SJCRH30 (cell line): ENCODE results near the gene FAM78B. TPM values are rescaled to one million over a fixed set of nuclear protein-coding genes. Genes with fewer than 3 reads are reported as not detected.

Experiments used
- DNase-seq, 2 experiments: peaks; one replicate each; pipeline ENCODE4 v3.0.0-alpha.2; 2015 to 2020
- H3K27ac ChIP-seq: fragments of 250-450 bp; sonication (Bioruptor Pico); 2 replicates; pipeline ENCODE4 v1.5.1; 2020; ENCODE audit warnings: mild to moderate bottlenecking, moderate library complexity
- H3K27me3 ChIP-seq: fragments of 250-450 bp; sonication (Bioruptor Pico); 2 replicates; pipeline ENCODE4 v1.5.1; 2020; ENCODE audit warnings: mild to moderate bottlenecking, moderate library complexity
- H3K36me3 ChIP-seq: fragments of 250-450 bp; sonication (Bioruptor Pico); 2 replicates; pipeline ENCODE4 v1.5.1; 2020; ENCODE audit warnings: mild to moderate bottlenecking, moderate library complexity
- H3K4me1 ChIP-seq: fragments of 250-450 bp; sonication (Bioruptor Pico); 2 replicates; pipeline ENCODE4 v1.5.1; 2020; ENCODE audit warnings: mild to moderate bottlenecking, moderate library complexity
- H3K4me3 ChIP-seq: fragments of 250-450 bp; sonication (Bioruptor Pico); 2 replicates; pipeline ENCODE4 v1.5.1; 2020; ENCODE audit warnings: mild to moderate bottlenecking, moderate library complexity
- H3K9me3 ChIP-seq: fragments of 250-450 bp; sonication (Bioruptor Pico); replicated peaks from 2 replicates; pipeline ENCODE4 v1.5.1; 2020; ENCODE audit warnings: mild to moderate bottlenecking, moderate library complexity
- total RNA-seq: library from RNA; depleted of rRNA; stranded (reverse); fragments of >200 nt; shearing (Covaris generic); gene quantifications from 2 replicates; pipeline ENCODE4 v1.2.3, GENCODE V29; 2014

Gene FAM78B
- total RNA-seq, 1 experiment from 2014 or later, result 0.10 TPM

GRCh38 chr1:166145499-166145898, 21.3 kb downstream of the FAM78B start:
- no peak overlapping the region for H3K4me3 ChIP-seq
- DNase-seq, result no peak
- no peaks in the 10 kb centered on the region for H3K4me1 ChIP-seq
- no peaks in the 10 kb centered on the region for H3K36me3 ChIP-seq
- H3K9me3 ChIP-seq, result no peaks in the 10 kb centered on the region
- no peak overlapping the region for H3K27ac ChIP-seq
- H3K27me3 ChIP-seq, result no peaks in the 10 kb centered on the region

- no peak overlapping the region for H3K4me3 ChIP-seq
- no peak overlapping the region for H3K27ac ChIP-seq
- DNase-seq, result no peak
- no peaks in the 10 kb centered on the region for H3K4me1 ChIP-seq
- no peaks in the 10 kb centered on the region for H3K36me3 ChIP-seq
- no peaks in the 10 kb centered on the region for H3K9me3 ChIP-seq
- no peaks in the 10 kb centered on the region for H3K27me3 ChIP-seq
Measured at GRCh38 chr1:166141969-166142368, 24.8 kb downstream of the FAM78B start.

GRCh38 chr1:166140251-166140650, 26.6 kb downstream of the FAM78B start:
- no peaks in the 10 kb centered on the region for H3K27me3 ChIP-seq
- DNase-seq, result no peak
- H3K36me3 ChIP-seq, result no peaks in the 10 kb centered on the region
- H3K4me3 ChIP-seq, result no peak overlapping the region
- H3K27ac ChIP-seq, result no peak overlapping the region
- H3K4me1 ChIP-seq, result peaks cover 9% of the 10 kb centered on the region; the same call in 1 of the 2 replicates
- H3K9me3 ChIP-seq, result no peaks in the 10 kb centered on the region

- peaks cover 14% of the 10 kb centered on the region; the same call in 1 of the 2 replicates for H3K4me1 ChIP-seq
- no peak for DNase-seq
- H3K9me3 ChIP-seq, result no peaks in the 10 kb centered on the region
- H3K4me3 ChIP-seq, result no peak overlapping the region
- no peaks in the 10 kb centered on the region for H3K27me3 ChIP-seq
- H3K36me3 ChIP-seq, result no peaks in the 10 kb centered on the region
- H3K27ac ChIP-seq, result no peak overlapping the region
Measured at GRCh38 chr1:166139735-166140134, 27.1 kb downstream of the FAM78B start.

- no peaks in the 10 kb centered on the region; the same call in 1 of the 2 replicates for H3K9me3 ChIP-seq
- H3K4me1 ChIP-seq, result peaks cover 14% of the 10 kb centered on the region; the same call in 1 of the 2 replicates
- DNase-seq, result peak in 1 of 2 experiments; percentile 3
- no peaks in the 10 kb centered on the region for H3K27me3 ChIP-seq
- no peak overlapping the region for H3K27ac ChIP-seq
- no peak overlapping the region for H3K4me3 ChIP-seq
- H3K36me3 ChIP-seq, result no peaks in the 10 kb centered on the region
Measured at GRCh38 chr1:166136699-166137401, 30.0 kb downstream of the FAM78B start.

GRCh38 chr1:166136222-166136621, 30.6 kb downstream of the FAM78B start:
- Histone ChIP-seq H3K27me3 (no peaks in the 10 kb centered on the region), H3K9me3 (no peaks in the 10 kb centered on the region; the same call in 1 of the 2 replicates), H3K4me1 (peaks cover 14% of the 10 kb centered on the region; the same call in 1 of the 2 replicates), H3K27ac (no peak overlapping the region), H3K36me3 (no peaks in the 10 kb centered on the region), H3K4me3 (no peak overlapping the region)
- DNase-seq, result peak in 1 of 2 experiments; percentile 24

GRCh38 chr1:166133857-166134256, 32.9 kb downstream of the FAM78B start:
- no peak for DNase-seq
- Histone ChIP-seq H3K27ac (no peak overlapping the region), H3K4me1 (peaks cover 14% of the 10 kb centered on the region; the same call in 1 of the 2 replicates), H3K9me3 (no peaks in the 10 kb centered on the region; the same call in 1 of the 2 replicates), H3K36me3 (no peaks in the 10 kb centered on the region), H3K27me3 (no peaks in the 10 kb centered on the region), H3K4me3 (no peak overlapping the region)

GRCh38 chr1:166133276-166133841, 33.4 kb downstream of the FAM78B start:
- Histone ChIP-seq H3K4me1 (peaks cover 14% of the 10 kb centered on the region; the same call in 1 of the 2 replicates), H3K27me3 (no peaks in the 10 kb centered on the region), H3K9me3 (no peaks in the 10 kb centered on the region; the same call in 1 of the 2 replicates), H3K27ac (no peak overlapping the region), H3K4me3 (no peak overlapping the region), H3K36me3 (no peaks in the 10 kb centered on the region)
- DNase-seq, result peak in 1 of 2 experiments; percentile 46

- peaks cover 14% of the 10 kb centered on the region; the same call in 1 of the 2 replicates for H3K4me1 ChIP-seq
- H3K36me3 ChIP-seq, result no peaks in the 10 kb centered on the region
- H3K27ac ChIP-seq, result no peak overlapping the region
- no peaks in the 10 kb centered on the region for H3K27me3 ChIP-seq
- H3K4me3 ChIP-seq, result no peak overlapping the region
- H3K9me3 ChIP-seq, result no peaks in the 10 kb centered on the region; the same call in 1 of the 2 replicates
- no peak for DNase-seq
Measured at GRCh38 chr1:166132496-166132895, 34.3 kb downstream of the FAM78B start.

- Histone ChIP-seq H3K4me1 (no peaks in the 10 kb centered on the region), H3K27ac (no peak overlapping the region)
Measured at GRCh38 chr1:166129006-166129405, 37.8 kb downstream of the FAM78B start.

GRCh38 chr1:166128195-166128594, 38.6 kb downstream of the FAM78B start:
- no peaks in the 10 kb centered on the region; the same call in 1 of the 2 replicates for H3K9me3 ChIP-seq

More at GRCh38 chr1:166129006-166129405, 37.8 kb downstream of the FAM78B start:
- DNase-seq, result no peak
- no peaks in the 10 kb centered on the region for H3K36me3 ChIP-seq
- no peaks in the 10 kb centered on the region for H3K27me3 ChIP-seq
- no peak overlapping the region for H3K4me3 ChIP-seq
- H3K9me3 ChIP-seq, result no peaks in the 10 kb centered on the region; the same call in 1 of the 2 replicates

GRCh38 chr1:166127003-166127402, 39.8 kb downstream of the FAM78B start:
- no peak for DNase-seq
- H3K4me1 ChIP-seq, result no peaks in the 10 kb centered on the region

More at GRCh38 chr1:166128195-166128594, 38.6 kb downstream of the FAM78B start:
- no peak for DNase-seq
- Histone ChIP-seq H3K27me3 (no peaks in the 10 kb centered on the region), H3K4me1 (no peaks in the 10 kb centered on the region), H3K36me3 (no peaks in the 10 kb centered on the region), H3K4me3 (no peak overlapping the region), H3K27ac (no peak overlapping the region)

GRCh38 chr1:166122873-166123466, 43.8 kb downstream of the FAM78B start:
- no peaks in the 10 kb centered on the region for H3K9me3 ChIP-seq
- no peaks in the 10 kb centered on the region for H3K27me3 ChIP-seq
- no peaks in the 10 kb centered on the region for H3K4me1 ChIP-seq
- no peak for DNase-seq
- H3K27ac ChIP-seq, result no peak overlapping the region
- H3K4me3 ChIP-seq, result no peak overlapping the region
- no peaks in the 10 kb centered on the region for H3K36me3 ChIP-seq

More at GRCh38 chr1:166127003-166127402, 39.8 kb downstream of the FAM78B start:
- H3K27me3 ChIP-seq, result no peaks in the 10 kb centered on the region
- H3K4me3 ChIP-seq, result no peak overlapping the region
- no peaks in the 10 kb centered on the region for H3K36me3 ChIP-seq
- H3K27ac ChIP-seq, result no peak overlapping the region
- no peaks in the 10 kb centered on the region for H3K9me3 ChIP-seq

GRCh38 chr1:166121010-166121409, 45.8 kb downstream of the FAM78B start:
- Histone ChIP-seq H3K27ac (no peak overlapping the region), H3K9me3 (no peaks in the 10 kb centered on the region), H3K4me3 (no peak overlapping the region), H3K4me1 (no peaks in the 10 kb centered on the region), H3K27me3 (no peaks in the 10 kb centered on the region), H3K36me3 (no peaks in the 10 kb centered on the region)
- DNase-seq, result no peak

GRCh38 chr1:166120281-166120680, 46.5 kb downstream of the FAM78B start:
- Histone ChIP-seq H3K27me3 (no peaks in the 10 kb centered on the region), H3K27ac (no peak overlapping the region), H3K4me1 (no peaks in the 10 kb centered on the region), H3K9me3 (no peaks in the 10 kb centered on the region), H3K36me3 (no peaks in the 10 kb centered on the region), H3K4me3 (no peak overlapping the region)
- DNase-seq, result no peak
